Neuronal stem cell (in vitro differentiated cells): ENCODE data around the gene AANAT.

Source experiments
- DNase-seq: peaks from one replicate; pipeline ENCODE4 v3.0.0-alpha.2; 2013; ENCODE audit warnings: low spot score
- H2AFZ ChIP-seq: one replicate; pipeline ENCODE4 v1.6.1; 2013; ENCODE audit warnings: mild to moderate bottlenecking, low read length, inconsistent platforms
- H2AK5ac ChIP-seq: 2 replicates; pipeline ENCODE4 v1.6.1; 2013; ENCODE audit warnings: low read depth, mild to moderate bottlenecking, inconsistent platforms, low read length, moderate library complexity, mixed read lengths
- H2BK120ac ChIP-seq: 2 replicates; pipeline ENCODE4 v1.6.1; 2013; ENCODE audit warnings: low read depth, mild to moderate bottlenecking, inconsistent platforms, low read length, moderate library complexity, mixed read lengths
- H2BK12ac ChIP-seq: one replicate; pipeline ENCODE4 v1.6.1; 2013; ENCODE audit warnings: low read length, inconsistent platforms
- H2BK15ac ChIP-seq: 2 replicates; pipeline ENCODE4 v1.6.1; 2013; ENCODE audit warnings: mild to moderate bottlenecking, low read length, inconsistent platforms, mixed read lengths
- H2BK5ac ChIP-seq: one replicate; pipeline ENCODE4 v1.6.1; 2013; ENCODE audit warnings: inconsistent platforms, mild to moderate bottlenecking, low read length, moderate library complexity
- H3K14ac ChIP-seq: one replicate; pipeline ENCODE4 v1.6.1; 2013; ENCODE audit warnings: low read length, inconsistent platforms
- H3K18ac ChIP-seq: 2 replicates; pipeline ENCODE4 v1.6.1; 2013; ENCODE audit warnings: low read length, inconsistent platforms
- H3K23ac ChIP-seq: 2 replicates; pipeline ENCODE4 v1.6.1; 2013; ENCODE audit warnings: low read depth, mild to moderate bottlenecking, mixed read lengths, low read length, inconsistent platforms; ENCODE audit not compliant: poor library complexity
- H3K27ac ChIP-seq: replicated peaks from 3 replicates; pipeline ENCODE4 v1.5.1; 2013; ENCODE audit warnings: low read length, inconsistent platforms
- H3K27me3 ChIP-seq, 3 experiments: 2 replicates each; pipeline ENCODE4 v1.6.1; 2013; ENCODE audit warnings: low read length in 3 of 3, mild to moderate bottlenecking in 2 of 3, inconsistent platforms in 1 of 3, low read depth in 1 of 3, mixed read lengths in 1 of 3, moderate library complexity in 1 of 3; ENCODE audit not compliant: control insufficient read depth in 3 of 3, insufficient read depth in 3 of 3
- H3K36me3 ChIP-seq, 2 donors: replicated peaks in 1 of 2; 2 replicates each; pipeline ENCODE4 v1.6.1; 2013; ENCODE audit warnings: low read length in 2 of 2; ENCODE audit not compliant: control insufficient read depth in 2 of 2, insufficient read depth in 2 of 2
- H3K4ac ChIP-seq: 2 replicates; pipeline ENCODE4 v1.6.1; 2013; ENCODE audit warnings: inconsistent platforms, mild to moderate bottlenecking, low read length, moderate library complexity
- H3K4me1 ChIP-seq, 2 donors: 1 replicate in 1 of 2; 2 replicates in 1 of 2; pipeline ENCODE4 v1.6.1; 2013; ENCODE audit warnings: low read length in 2 of 2, low read depth in 1 of 2; ENCODE audit not compliant: control insufficient read depth in 2 of 2, insufficient read depth in 1 of 2
- H3K4me2 ChIP-seq: one replicate; pipeline ENCODE4 v1.6.1; 2013; ENCODE audit warnings: mild to moderate bottlenecking, low read length, inconsistent platforms; ENCODE audit not compliant: insufficient read depth, poor library complexity, severe bottlenecking
- H3K4me3 ChIP-seq, 2 donors: 2 replicates each; pipeline ENCODE4 v1.5.1; 2013; ENCODE audit warnings: low read length in 2 of 2, mild to moderate bottlenecking in 2 of 2, inconsistent platforms in 1 of 2, moderate library complexity in 1 of 2
- H3K79me1 ChIP-seq: one replicate; pipeline ENCODE4 v1.6.1; 2013; ENCODE audit warnings: low read depth, mild to moderate bottlenecking, inconsistent platforms, low read length, moderate library complexity
- H3K9ac ChIP-seq: one replicate; pipeline ENCODE4 v1.6.1; 2013; ENCODE audit warnings: mild to moderate bottlenecking, low read depth, low read length, inconsistent platforms; ENCODE audit not compliant: poor library complexity
- H3K9me3 ChIP-seq, 2 donors: replicated peaks in 1 of 2; 2 replicates each; pipeline versions ENCODE3 to v1.6.1; 2013; ENCODE audit warnings: low read length in 2 of 2, mild to moderate bottlenecking in 2 of 2, inconsistent platforms in 1 of 2, low read depth in 1 of 2, mixed read lengths in 1 of 2, moderate library complexity in 1 of 2; ENCODE audit not compliant: control insufficient read depth in 2 of 2, insufficient read depth in 1 of 2
- H4K8ac ChIP-seq: one replicate; pipeline ENCODE4 v1.6.1; 2013; ENCODE audit warnings: low read depth, mild to moderate bottlenecking, inconsistent platforms, low read length, moderate library complexity
- H4K91ac ChIP-seq: one replicate; pipeline ENCODE4 v1.6.1; 2013; ENCODE audit warnings: low read length, low read depth, mild to moderate bottlenecking, inconsistent platforms; ENCODE audit not compliant: poor library complexity
- WGBS, 2 donors: extraction: QIAGEN DNeasy Blood & Tissue Kit; methylation state at CpG; one replicate each; pipeline ENCODE4 v1.1.7; 2013; ENCODE audit warnings: missing lambda C conversion rate in 2 of 2, mixed read lengths in 1 of 2; ENCODE audit not compliant: insufficient read length in 2 of 2, insufficient replicate concordance in 1 of 2; ENCODE audit errors: extremely low coverage in 2 of 2; 5-methylcytosine and 5-hydroxymethylcytosine counted together

The AANAT gene

GRCh38 chr17:76478097-76478496 lies 10.7 kb downstream of the AANAT start:
- Histone ChIP-seq H2BK15ac (no peak overlapping the region), H2AK5ac (no peak overlapping the region), H3K18ac (no peak overlapping the region), H3K36me3 (peaks cover 0 to 2% of the 10 kb centered on the region in 2 donors), H3K4me2 (no peak overlapping the region), H2AFZ (no peak overlapping the region), H2BK120ac (no peak overlapping the region), H3K9me3 (peaks cover 0 to 2% of the 10 kb centered on the region in 2 donors), H3K23ac (peak overlapping the region; percentile 91), H2BK5ac (no peak overlapping the region), H3K4me1 (peaks cover 10 to 11% of the 10 kb centered on the region in 2 donors), H3K4me3 (no peak overlapping the region), H3K27me3 (peaks cover 0 to 12% (median 0%) of the 10 kb centered on the region in 3 experiments), H3K79me1 (peaks cover 1% of the 10 kb centered on the region), H3K9ac (no peak overlapping the region), H4K8ac (no peak overlapping the region), H3K14ac (no peak overlapping the region), H3K4ac (no peak overlapping the region), H4K91ac (no peak overlapping the region), H2BK12ac (no peak overlapping the region), H3K27ac (no peak overlapping the region)
- WGBS, 2 donors = no CpG with 5 or more reads among the region's 10 CpGs
- DNase-seq = no peak

DNA sequence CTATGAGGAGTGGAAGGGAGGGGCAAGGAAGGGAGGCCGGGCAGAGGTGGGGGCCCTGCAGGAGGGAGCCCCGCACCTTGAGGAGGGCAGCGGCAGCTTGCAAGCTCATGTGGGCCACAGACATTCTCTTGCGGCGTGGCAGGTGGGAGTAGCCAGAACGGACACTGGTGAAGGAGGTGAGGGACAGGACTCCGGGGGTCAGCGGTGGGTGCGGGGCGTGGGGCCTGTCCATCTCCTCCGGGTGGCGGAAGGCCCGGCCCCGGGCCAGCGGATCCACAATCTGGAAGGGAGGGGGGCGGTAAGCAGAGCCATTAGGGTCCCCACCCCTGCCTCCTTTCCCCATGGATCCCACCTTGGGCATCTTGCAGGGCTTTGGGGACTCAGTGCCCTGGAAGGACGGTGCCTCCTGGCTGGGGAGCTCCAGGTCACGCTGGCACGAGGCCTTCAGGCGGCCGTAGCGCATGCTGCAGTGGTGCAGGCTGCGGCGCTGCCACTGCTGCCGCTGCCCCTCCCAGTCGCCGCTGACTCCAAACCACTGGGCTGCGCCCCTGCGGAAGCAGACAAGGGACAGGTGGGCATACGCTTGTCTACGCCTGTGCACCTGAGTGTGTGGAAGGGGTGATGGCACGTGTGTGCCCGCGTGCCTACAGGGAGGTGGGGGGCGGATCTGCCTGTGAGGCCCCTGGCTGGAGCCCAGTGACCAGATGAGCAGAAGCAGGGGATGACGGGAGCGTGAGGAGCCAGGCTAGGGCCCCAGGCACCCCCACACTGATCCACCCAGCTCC lies 11.5 kb downstream of the AANAT start:
- H3K4me3 ChIP-seq = no peak overlapping the region
- H2BK5ac ChIP-seq = no peak overlapping the region
- peak overlapping the region; percentile 50 for H3K9ac ChIP-seq
- peak overlapping the region; percentile 91 for H2BK15ac ChIP-seq
- no peak overlapping the region for H4K91ac ChIP-seq
- WGBS, 2 donors = no CpG with 5 or more reads among the region's 37 CpGs
- H3K18ac ChIP-seq = peak overlapping the region; percentile 77
- H3K36me3 ChIP-seq = peaks cover 0 to 2% of the 10 kb centered on the region in 2 donors
- H3K4me2 ChIP-seq = no peak overlapping the region
- H3K4me1 ChIP-seq = peaks cover 10 to 11% of the 10 kb centered on the region in 2 donors
- peak overlapping the region; percentile 91 for H3K23ac ChIP-seq
- peak overlapping the region; percentile 17 for H4K8ac ChIP-seq
- peaks cover 0 to 6% (median 0%) of the 10 kb centered on the region in 3 experiments for H3K27me3 ChIP-seq
- no peak for DNase-seq
- H2AK5ac ChIP-seq = peak overlapping the region; percentile 90
- H2BK120ac ChIP-seq = peak overlapping the region; percentile 44
- peaks cover 0 to 2% of the 10 kb centered on the region in 2 donors for H3K9me3 ChIP-seq
- H3K14ac ChIP-seq = peak overlapping the region; percentile 71
- peak overlapping the region; percentile 17 for H3K4ac ChIP-seq
- H3K27ac ChIP-seq = no peak overlapping the region
- peak overlapping the region; percentile 67 for H2AFZ ChIP-seq
- peaks cover 1% of the 10 kb centered on the region for H3K79me1 ChIP-seq
- no peak overlapping the region for H2BK12ac ChIP-seq

DNA sequence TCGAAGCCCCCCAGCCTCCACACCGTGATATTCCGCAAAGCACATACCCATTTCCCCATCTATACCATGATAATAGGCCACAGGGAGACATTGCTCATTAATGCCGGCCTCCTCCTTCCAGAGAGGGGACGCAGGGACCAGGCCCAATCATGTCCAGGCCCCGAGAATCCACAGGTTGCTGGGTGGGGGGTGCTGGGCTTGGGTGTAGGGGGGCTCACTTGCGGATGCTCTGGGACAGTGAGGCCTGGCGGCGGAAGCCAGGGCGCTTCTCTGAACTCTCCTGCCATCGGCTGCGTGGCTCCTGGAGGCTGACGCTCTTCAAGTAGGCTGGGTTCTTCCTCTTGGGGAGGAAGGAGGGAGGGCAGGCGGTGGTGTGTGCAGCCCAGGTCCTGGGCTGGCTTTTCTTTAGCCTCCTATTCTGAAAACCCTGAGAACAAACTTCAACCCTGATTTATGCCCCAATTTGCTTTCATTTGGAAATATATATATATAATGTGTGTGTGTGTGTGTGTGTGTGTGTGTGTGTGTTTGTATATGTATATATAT lies 12.2 kb downstream of the AANAT start:
- Histone ChIP-seq H3K27ac (no peak overlapping the region), H3K36me3 (peaks cover 0 to 2% of the 10 kb centered on the region in 2 donors), H3K14ac (no peak overlapping the region), H3K4ac (no peak overlapping the region), H2AK5ac (peak overlapping the region; percentile 90), H3K4me3 (no peak overlapping the region), H3K4me1 (peaks cover 10 to 11% of the 10 kb centered on the region in 2 donors), H2BK12ac (no peak overlapping the region), H3K9ac (no peak overlapping the region), H2BK120ac (no peak overlapping the region), H3K9me3 (peaks cover 0 to 2% of the 10 kb centered on the region in 2 donors), H3K18ac (peak overlapping the region; percentile 20), H2BK5ac (no peak overlapping the region), H3K79me1 (peaks cover 1% of the 10 kb centered on the region), H2AFZ (peak overlapping the region; percentile 67), H4K8ac (no peak overlapping the region), H3K23ac (no peak overlapping the region), H2BK15ac (peak overlapping the region; percentile 91), H4K91ac (no peak overlapping the region), H3K4me2 (no peak overlapping the region), H3K27me3 (peaks cover 0 to 1% (median 0%) of the 10 kb centered on the region in 3 experiments)
- no CpG with 5 or more reads among the region's 14 CpGs for WGBS, 2 donors
- no peak for DNase-seq

GRCh38 chr17:76480632-76481031 lies 13.2 kb downstream of the AANAT start:
- H3K27me3 ChIP-seq = no peaks in the 10 kb centered on the region
- H3K4me3 ChIP-seq = peak overlapping the region in 1 of 2 donors; percentile 2
- peaks cover 0 to 2% of the 10 kb centered on the region in 2 donors for H3K9me3 ChIP-seq
- H4K91ac ChIP-seq = no peak overlapping the region
- H3K36me3 ChIP-seq = no peaks in the 10 kb centered on the region
- H3K4me2 ChIP-seq = no peak overlapping the region
- H2BK12ac ChIP-seq = no peak overlapping the region
- H3K27ac ChIP-seq = peak overlapping the region; percentile 27
- H3K4me1 ChIP-seq = peaks cover 11 to 13% of the 10 kb centered on the region in 2 donors
- no peak overlapping the region for H3K14ac ChIP-seq
- H2BK5ac ChIP-seq = peak overlapping the region; percentile 93
- no CpG with 5 or more reads among the region's 15 CpGs for WGBS, 2 donors
- H2AK5ac ChIP-seq = peak overlapping the region; percentile 66
- peak overlapping the region; percentile 93 for H3K18ac ChIP-seq
- H2BK15ac ChIP-seq = peak overlapping the region; percentile 87
- H3K9ac ChIP-seq = no peak overlapping the region
- H2BK120ac ChIP-seq = no peak overlapping the region
- H3K23ac ChIP-seq = no peak overlapping the region
- no peak overlapping the region for H4K8ac ChIP-seq
- DNase-seq = peak; percentile 38
- H3K4ac ChIP-seq = no peak overlapping the region
- H2AFZ ChIP-seq = peak overlapping the region; percentile 93
- peaks cover 1% of the 10 kb centered on the region for H3K79me1 ChIP-seq
